Heart left ventricle (tissue), 16 donors: ENCODE measurements around the gene PRXL2B. TPM values are rescaled to one million over a fixed set of nuclear protein-coding genes. Genes with fewer than 3 reads are reported as not detected.
"Not testable (repeated sequence)": the region's sequence is repeated elsewhere in the genome, so short reads cannot be mapped to it uniquely, and the experiment has no call there.

Source experiments
- ATAC-seq, 4 donors: fragments of 200-7000 bp; cut with Tn5 transposase; one replicate each; pipeline ENCODE4 v1.9.1; 2020 to 2022; ENCODE audit warnings: moderate library complexity in 4 of 4, mild to moderate bottlenecking in 3 of 4, moderate number of reproducible peaks in 1 of 4
- DNase-seq, 5 donors: peaks; one replicate each; pipeline ENCODE4 v3.0.0-alpha.2; 2020
- H3K27ac ChIP-seq, 12 donors: fragments of 200-600 bp; sonication (generic) in 4 of 12; one replicate each; pipeline versions ENCODE4 v1.5.0 to v1.8.0; 2016 to 2022; ENCODE audit warnings: mild to moderate bottlenecking in 2 of 12
- H3K27me3 ChIP-seq, 9 donors: fragments of 200-600 bp; sonication (generic) in 2 of 9; one replicate each; pipeline versions ENCODE4 v1.5.1 to v1.8.0; 2016 to 2022; ENCODE audit warnings: mild to moderate bottlenecking in 3 of 9
- H3K36me3 ChIP-seq, 9 donors: fragments of 200-600 bp; sonication (generic) in 2 of 9; one replicate each; pipeline versions ENCODE4 v1.5.0 to v1.8.0; 2018 to 2022; ENCODE audit warnings: mild to moderate bottlenecking in 2 of 9
- H3K4me1 ChIP-seq, 12 donors: fragments of 200-600 bp; sonication (generic) in 4 of 12; one replicate each; pipeline versions ENCODE4 v1.5.0 to v1.8.0; 2016 to 2022; ENCODE audit warnings: mild to moderate bottlenecking in 3 of 12
- H3K4me3 ChIP-seq, 12 donors: fragments of 200-600 bp; sonication (generic) in 4 of 12; one replicate each; pipeline versions ENCODE4 v1.5.0 to v1.8.0; 2017 to 2022; ENCODE audit warnings: mild to moderate bottlenecking in 9 of 12, moderate library complexity in 4 of 12
- H3K9me3 ChIP-seq, 12 donors: fragments of 200-600 bp; sonication (generic) in 4 of 12; one replicate each; pipeline versions ENCODE4 v1.5.0 to v1.8.0; 2016 to 2022; ENCODE audit warnings: mild to moderate bottlenecking in 1 of 12
- POLR2A ChIP-seq, 2 donors: fragments of 450-650 bp; IDR thresholded peaks; one replicate each; pipeline ENCODE4 v1.6.1; 2017; ENCODE audit warnings: antibody characterized with exemption in 2 of 2, mild to moderate bottlenecking in 2 of 2, moderate library complexity in 2 of 2
- WGBS, 4 donors: extraction: QIAGEN DNeasy Blood & Tissue Kit in 2 of 4; methylation state at CpG; one replicate each; pipeline versions ENCODE4 v1.1.5 to v1.1.7; 2013 to 2018; 5-methylcytosine and 5-hydroxymethylcytosine counted together
- intact Hi-C, 10 donors: fragments of 100-400 bp; cut with DNase I; formaldehyde crosslinking; loops; one replicate each; pipeline versions ENCODE4 v1.11.1 to v1.14.2; 2022
- polyA plus RNA-seq, 2 donors: library from polyadenylated mRNA; stranded (reverse); fragments of 200-250 nt; gene quantifications; one replicate each; pipeline ENCODE4 v1.2.3, GENCODE V29; 2013
- total RNA-seq, 9 donors: library from RNA; depleted of rRNA in 2 of 9; stranded (reverse); fragments of >200 nt in 2 of 9; fragmentation: NEBNext Ultra II Directional in 3 of 9; extraction: Animal tissue kit (Norgen Biotek cat#: 25700) in 3 of 9; gene quantifications; one replicate each; pipeline versions ENCODE4 v1.1.0 to v1.2.4, GENCODE V29; 2016 to 2023
- TF ChIP-seq, protein P1 (sequence below), 12 donors: fragments of 200-600 bp; sonication (generic) in 4 of 12; IDR thresholded peaks; one replicate each; pipeline versions ENCODE4 v1.5.0 to v1.8.0; 2018 to 2022; ENCODE audit warnings: antibody characterized with exemption in 12 of 12, mild to moderate bottlenecking in 5 of 12
- donor health status: ischemic (EF 13 %, LVEDD 7.1; RV severe dilation, severe dysfunction).
- donor health status: healthy with polysubstance abuse.
- donor health status: DM: no; HTN: yes; CAD: no.
- donor health status: DM: no; HTN: no; CAD: no.
- donor health status: ischemic (EF 25% LVEDD 6.9; RV normal size, moderate dysfunction).
- donor health status: ischemic (EF 25% LVEDD 5.7; RV mildly dilated, moderate dysfunction).
- donor health status: healthy.
- donor health status: DM: yes; HTN: yes; CAD: no.
- donor health status: ischemic (EF 35%, LVEDD 5.7; RV mildly dilated, moderate dysfunction).
- donor health status: nonischemic (EF 11% LVEDD 7.7; RV severe dilation, severe dysfunction).
- donor health status: DM: yes; HTN: yes; CAD: no.
- donor health status: PGD.
- donor health status: ischemic (EF 29% LVEDD 5.4; RV normal size, mild dysfunction).
- donor health status: nonischemic (EF 23%, LVEDD 6.1; RV moderate dilation, normal function).

PRXL2B gene
- total and polyA plus RNA-seq, 11 donors: 5.1 to 13.9 (median 7.9) TPM

DNA sequence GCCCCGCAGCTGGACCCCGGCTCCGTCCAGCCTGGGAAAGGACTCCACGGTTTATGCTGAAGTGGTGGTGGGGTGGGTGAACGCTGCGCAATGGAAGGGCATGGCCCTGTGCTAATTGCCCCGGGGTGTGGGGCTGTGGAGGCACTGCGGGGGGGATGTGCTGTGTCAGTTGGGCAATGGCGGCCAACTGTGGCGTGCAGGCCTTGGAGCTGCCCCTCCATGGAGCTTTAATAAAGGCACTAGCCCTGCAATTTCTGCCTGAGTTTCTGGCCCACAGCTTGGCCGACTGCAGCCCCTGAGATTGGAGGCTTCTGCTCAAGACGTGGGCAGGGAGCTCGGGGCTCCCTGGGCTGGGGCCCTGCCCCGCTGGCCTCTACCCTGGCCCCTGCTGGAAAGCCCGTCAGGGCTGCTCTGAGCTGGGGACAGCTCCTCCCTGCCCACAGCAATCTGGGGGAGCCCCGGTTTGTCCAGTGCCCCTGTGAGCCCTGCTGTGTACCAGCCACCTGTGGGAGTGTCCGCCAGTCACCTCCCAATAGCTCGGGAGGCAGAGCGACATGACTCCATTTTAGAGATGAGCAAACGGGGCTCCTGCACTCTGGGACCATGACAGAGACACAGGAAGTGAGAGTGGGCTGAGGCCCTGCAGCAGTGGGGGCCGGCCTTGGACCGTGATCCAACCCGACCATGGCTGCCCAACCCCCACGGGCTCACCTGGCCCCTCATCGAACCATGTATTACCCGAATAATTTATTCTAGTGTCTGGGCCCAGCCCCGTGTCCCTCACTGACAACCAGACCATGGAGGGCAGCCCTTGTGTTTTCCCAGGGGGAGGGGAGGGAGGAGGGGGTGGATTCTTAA is 39.1 kb upstream of the PRXL2B start:
- no peaks in the 10 kb centered on the region for H3K36me3 ChIP-seq
- no peaks in the 10 kb centered on the region for H3K9me3 ChIP-seq
- peak overlapping the region in 11 of 12 donors; percentile 31 to 86 (median 58) for H3K4me3 ChIP-seq
- H3K27me3 ChIP-seq: no peaks in the 10 kb centered on the region
- TF ChIP-seq POLR2A (IDR thresholded peaks at IDR 0.05): no peak
- TF ChIP-seq, protein P1, sequence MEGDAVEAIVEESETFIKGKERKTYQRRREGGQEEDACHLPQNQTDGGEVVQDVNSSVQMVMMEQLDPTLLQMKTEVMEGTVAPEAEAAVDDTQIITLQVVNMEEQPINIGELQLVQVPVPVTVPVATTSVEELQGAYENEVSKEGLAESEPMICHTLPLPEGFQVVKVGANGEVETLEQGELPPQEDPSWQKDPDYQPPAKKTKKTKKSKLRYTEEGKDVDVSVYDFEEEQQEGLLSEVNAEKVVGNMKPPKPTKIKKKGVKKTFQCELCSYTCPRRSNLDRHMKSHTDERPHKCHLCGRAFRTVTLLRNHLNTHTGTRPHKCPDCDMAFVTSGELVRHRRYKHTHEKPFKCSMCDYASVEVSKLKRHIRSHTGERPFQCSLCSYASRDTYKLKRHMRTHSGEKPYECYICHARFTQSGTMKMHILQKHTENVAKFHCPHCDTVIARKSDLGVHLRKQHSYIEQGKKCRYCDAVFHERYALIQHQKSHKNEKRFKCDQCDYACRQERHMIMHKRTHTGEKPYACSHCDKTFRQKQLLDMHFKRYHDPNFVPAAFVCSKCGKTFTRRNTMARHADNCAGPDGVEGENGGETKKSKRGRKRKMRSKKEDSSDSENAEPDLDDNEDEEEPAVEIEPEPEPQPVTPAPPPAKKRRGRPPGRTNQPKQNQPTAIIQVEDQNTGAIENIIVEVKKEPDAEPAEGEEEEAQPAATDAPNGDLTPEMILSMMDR (IDR thresholded peaks at IDR 0.05): no peak
- peaks cover 19 to 73% (median 56%) of the 10 kb centered on the region in 12 donors for H3K4me1 ChIP-seq
- H3K27ac ChIP-seq: peak overlapping the region; percentile 87 to 99 (median 96)
- no peak for ATAC-seq
- intact Hi-C loops: loop anchor here (1.0 to 10.0 kb wide), 13 partner anchors 17 to 363 kb away; partner anchors contain the start of genes FAAP20 (in 2 of the 10), PRXL2B (in 2 of the 10), HES5 (in 1 of the 10) and PANK4 (in 1 of the 10)
- peak in 1 of 5 donors; percentile 48 for DNase-seq
- 17 to 23% (median 21%) methylated on average over 11 to 27 of the region's 27 CpGs for WGBS, 4 donors

DNA sequence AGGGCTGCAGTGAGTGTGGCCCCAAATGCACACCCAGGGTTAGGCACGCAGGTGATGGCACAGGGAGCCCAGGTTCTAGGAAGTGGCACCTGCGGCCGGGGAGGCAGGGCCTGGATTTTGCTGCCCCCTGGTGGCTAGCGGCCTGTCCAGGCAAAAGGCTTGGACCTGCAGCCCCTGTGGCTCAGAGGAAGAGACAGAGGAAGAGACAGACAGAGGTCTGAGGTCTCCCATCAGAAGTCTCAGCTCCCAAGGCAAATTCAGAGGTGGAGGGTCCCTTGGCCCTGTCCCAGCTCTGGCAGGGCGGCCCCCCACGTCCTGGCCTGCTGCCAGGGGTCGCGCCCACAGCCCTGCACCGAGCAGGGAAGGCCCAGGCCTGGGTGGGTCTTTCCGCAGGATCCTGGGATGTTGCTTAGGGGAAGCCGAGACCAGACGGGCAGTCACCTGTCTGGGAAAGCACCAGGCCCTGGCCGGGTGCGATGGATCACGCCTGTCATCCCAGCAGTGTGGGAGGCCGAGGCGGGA is 38.4 kb upstream of the PRXL2B start:
- peaks cover 19 to 69% (median 56%) of the 10 kb centered on the region in 12 donors for H3K4me1 ChIP-seq
- H3K4me3 ChIP-seq: peak overlapping the region in 11 of 12 donors; percentile 30 to 86 (median 58)
- no peaks in the 10 kb centered on the region for H3K36me3 ChIP-seq
- 8 to 19% (median 16%) methylated on average over 16 to 17 of the region's 17 CpGs for WGBS, 4 donors
- intact Hi-C loops: loop anchor here (1.0 to 10.0 kb wide), 11 partner anchors 22 to 363 kb away; partner anchors contain the start of genes FAAP20 (in 2 of the 10), PRXL2B (in 2 of the 10), PANK4 (in 1 of the 10) and PEX10 (in 1 of the 10)
- H3K27ac ChIP-seq: peak overlapping the region; percentile 87 to 99 (median 96)
- TF ChIP-seq POLR2A (IDR thresholded peaks at IDR 0.05): no peak
- TF ChIP-seq, protein P1 (IDR thresholded peaks at IDR 0.05): peak in 11 of 12 donors; percentile 90 to 98 (median 95)
- peak; percentile 23 to 55 (median 45) for ATAC-seq
- no peaks in the 10 kb centered on the region for H3K27me3 ChIP-seq
- peak; percentile 80 to 91 (median 85) for DNase-seq
- H3K9me3 ChIP-seq: no peaks in the 10 kb centered on the region

DNA sequence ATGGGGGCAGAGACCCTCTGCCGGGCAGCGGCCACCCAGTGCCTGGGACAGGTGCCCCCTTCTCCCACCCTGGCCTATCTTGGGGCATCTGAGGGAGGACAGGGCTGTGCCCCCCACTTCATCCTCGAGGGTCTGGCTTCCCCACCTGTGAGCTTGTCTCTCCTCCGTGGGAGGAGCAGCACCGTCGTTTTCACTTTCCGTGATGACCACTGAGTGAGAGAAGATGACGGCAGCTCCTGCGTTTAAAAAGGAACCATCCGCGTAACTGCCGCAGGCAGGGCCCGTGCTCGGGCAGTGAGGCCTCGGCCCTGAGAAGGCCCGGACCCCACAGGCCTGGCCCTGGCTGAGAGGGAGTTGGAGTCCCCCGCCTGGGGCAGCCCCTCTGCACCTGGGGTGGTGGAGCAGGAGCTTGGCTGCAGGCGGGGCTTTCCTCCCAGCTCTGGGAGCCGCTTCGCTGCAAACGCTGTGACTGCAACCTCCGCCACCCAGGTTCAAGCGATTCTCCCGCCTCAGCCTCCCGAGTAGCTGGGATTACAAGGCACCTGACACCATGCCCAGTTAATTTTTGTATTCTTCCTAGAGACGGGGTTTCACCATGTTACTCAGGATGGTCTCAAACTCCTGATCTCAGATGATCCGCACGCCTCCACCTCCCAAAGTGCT is 37.1 kb upstream of the PRXL2B start:
- H3K4me3 ChIP-seq: peak overlapping the region; percentile 0 to 86 (median 58)
- H3K36me3 ChIP-seq, ATAC-seq, H3K27me3 ChIP-seq, H3K9me3 ChIP-seq, DNase-seq: not testable (repeated sequence)
- peak overlapping the region; percentile 87 to 99 (median 96) for H3K27ac ChIP-seq
- WGBS, 4 donors: 61 to 72% (median 68%) methylated on average over 16 to 26 of the region's 28 CpGs
- intact Hi-C loops: loop anchor here in 8 of 10 donors (2.0 to 10.0 kb wide), 9 partner anchors 37 to 365 kb away; partner anchors contain the start of genes FAAP20 (in 2 of the 8), PRXL2B (in 2 of the 8) and PEX10 (in 1 of the 8)
- peaks cover 15 to 58% (median 46%) of the 10 kb centered on the region in 12 donors for H3K4me1 ChIP-seq

DNA sequence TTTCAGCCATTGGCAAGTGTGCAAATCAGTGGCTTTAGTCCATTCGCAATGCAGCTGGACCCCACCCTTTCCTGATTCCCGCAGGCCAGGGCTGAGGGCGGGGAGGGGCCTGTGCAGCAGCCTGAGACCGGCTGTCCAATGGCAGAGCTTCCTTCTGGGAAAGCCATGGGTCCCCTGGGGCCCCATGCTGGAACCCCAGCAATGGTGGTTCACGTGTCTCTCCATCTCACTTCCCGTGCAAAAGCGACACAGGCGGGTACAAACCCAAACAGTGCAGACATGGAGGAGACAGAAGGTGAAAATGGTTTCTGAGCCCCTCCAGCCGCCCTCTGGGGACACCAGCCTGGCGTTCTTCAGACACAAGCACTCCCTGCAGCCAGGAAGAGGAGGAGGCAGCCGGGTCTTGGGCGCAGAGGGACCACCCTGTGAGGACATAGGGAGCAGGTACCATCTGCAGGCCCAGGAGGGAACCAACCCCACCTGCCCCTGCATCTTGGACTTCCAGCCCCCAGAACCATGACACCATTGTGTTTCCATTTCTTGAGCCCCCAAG is 36.2 kb upstream of the PRXL2B start:
- ATAC-seq: peak in 3 of 4 donors; percentile 10 to 52 (median 23)
- Histone ChIP-seq H3K4me1 (peaks cover 12 to 58% (median 46%) of the 10 kb centered on the region in 12 donors), H3K27ac (peak overlapping the region; percentile 49 to 99 (median 80)), H3K4me3 (peak overlapping the region in 11 of 12 donors; percentile 29 to 66 (median 53))
- H3K9me3 ChIP-seq, H3K36me3 ChIP-seq, intact Hi-C loops, H3K27me3 ChIP-seq, DNase-seq: not testable (repeated sequence)
- 42 to 63% (median 51%) methylated on average over 7 to 12 of the region's 12 CpGs for whole genome bisulfite sequencing, 4 donors
